ENCODE results near the gene STH. TPM values are rescaled to one million over a fixed set of nuclear protein-coding genes. Genes with fewer than 3 reads are reported as not detected.

STH gene
- total and polyA plus RNA-seq, 10 of the 15 experiments (the other 5 are each of a cell fraction or from before 2014, with no cell fraction given), result not detected

DNA sequence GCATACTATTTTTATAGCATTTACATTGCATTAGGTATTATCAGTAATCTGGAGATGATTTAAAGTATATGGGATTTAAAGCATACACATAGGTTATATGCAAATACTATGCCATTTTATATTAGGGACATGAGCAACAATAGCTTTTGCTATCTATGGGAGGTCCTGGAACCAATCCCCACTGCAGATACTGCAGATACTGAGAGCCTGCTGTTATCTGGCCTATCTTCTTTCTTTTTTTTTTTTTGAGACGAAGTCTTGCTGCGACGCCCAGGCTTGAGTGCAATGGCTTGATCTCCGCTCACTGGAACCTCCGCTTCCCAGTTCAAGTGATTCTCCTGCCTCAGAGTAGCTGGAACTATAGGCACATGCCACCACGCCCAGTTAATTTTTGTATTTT, 37.4 kb downstream of the STH start (continued):
- no peak for TF ChIP-seq BCL11A (IDR thresholded peaks at IDR 0.05; ENCODE audit: low read depth, low read length)
- no peak for TF ChIP-seq SMAD5 (IDR thresholded peaks at IDR 0.05; ENCODE audit: low read depth)

DNA sequence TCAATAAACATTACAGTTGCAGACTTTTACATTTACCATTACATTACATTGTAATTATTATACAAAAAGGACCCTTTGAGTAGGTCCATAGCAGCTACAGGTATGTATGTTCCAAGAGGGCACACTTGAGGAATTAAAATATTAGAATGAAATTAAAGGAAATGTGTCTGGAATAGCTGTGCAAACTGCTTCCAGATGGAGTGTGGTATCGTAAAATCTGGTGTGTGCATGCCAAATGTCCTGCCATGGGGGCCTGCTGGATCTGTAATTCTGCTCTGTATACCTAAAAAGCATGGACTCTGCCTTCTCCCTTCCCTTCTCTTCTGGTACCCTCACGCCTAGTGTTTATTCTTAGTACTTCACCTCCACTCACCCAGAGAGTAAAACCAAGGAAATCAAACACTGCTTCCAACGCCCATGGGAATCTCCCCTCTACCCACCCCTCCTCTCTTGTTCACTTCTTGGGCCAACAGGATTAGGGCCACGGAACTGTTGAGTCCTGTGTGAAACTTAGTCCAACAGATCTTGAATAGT, 38.7 kb downstream of the STH start:
- Histone ChIP-seq H3K4me3 (no peak overlapping the region), H2AFZ (ENCODE audit: control insufficient read depth, low read depth, low read length) (no peak overlapping the region), H3K4me2 (ENCODE audit: control insufficient read depth, insufficient read depth) (no peak overlapping the region), H3K9me3 (replicated peaks; ENCODE audit: control insufficient read depth, insufficient read depth, low read length) (no peaks in the 10 kb centered on the region), H3K9ac (ENCODE audit: control insufficient read depth, insufficient read depth, low read length) (no peak overlapping the region), H3K27me3 (replicated peaks in 1 of 2; ENCODE audit: control insufficient read depth in 2 of 2, insufficient read depth in 2 of 2, low read length in 1 of 2) (no peaks in the 10 kb centered on the region), H4K20me1 (ENCODE audit: control insufficient read depth, insufficient read depth) (no peaks in the 10 kb centered on the region), H3K27ac (ENCODE audit: control insufficient read depth, insufficient read depth) (no peak overlapping the region), H3K36me3 (ENCODE audit: control insufficient read depth in 2 of 2, insufficient read depth in 2 of 2, low read length in 1 of 2) (peaks cover 27 to 61% of the 10 kb centered on the region in 2 experiments), H3K79me2 (ENCODE audit: control insufficient read depth, insufficient read depth, low read length) (no peaks in the 10 kb centered on the region), H3K4me1 (ENCODE audit: control insufficient read depth, insufficient read depth, low read length) (peaks cover 15% of the 10 kb centered on the region)
- no TSS peak for BruUV-seq (replicated peaks)
- POLR2A ChIA-PET, result no interaction called here
- intact Hi-C loops (cut with micrococcal nuclease; ENCODE audit: unreplicated experiment), result no loop called here
- CTCF ChIA-PET, result interaction anchor here (1.9 kb wide), 1 partner anchor 149 kb away, joined by 8 read pairs; no protein-coding TSS in a partner anchor
- WGBS (ENCODE audit: insufficient coverage, insufficient replicate concordance, low lambda C conversion rate, missing lambda C conversion rate), result 86% methylated on average over 4 of the region's 4 CpGs
- RAD21 ChIA-PET (ENCODE audit: unreplicated experiment), result no interaction called here
- TF ChIP-seq, protein P1, sequence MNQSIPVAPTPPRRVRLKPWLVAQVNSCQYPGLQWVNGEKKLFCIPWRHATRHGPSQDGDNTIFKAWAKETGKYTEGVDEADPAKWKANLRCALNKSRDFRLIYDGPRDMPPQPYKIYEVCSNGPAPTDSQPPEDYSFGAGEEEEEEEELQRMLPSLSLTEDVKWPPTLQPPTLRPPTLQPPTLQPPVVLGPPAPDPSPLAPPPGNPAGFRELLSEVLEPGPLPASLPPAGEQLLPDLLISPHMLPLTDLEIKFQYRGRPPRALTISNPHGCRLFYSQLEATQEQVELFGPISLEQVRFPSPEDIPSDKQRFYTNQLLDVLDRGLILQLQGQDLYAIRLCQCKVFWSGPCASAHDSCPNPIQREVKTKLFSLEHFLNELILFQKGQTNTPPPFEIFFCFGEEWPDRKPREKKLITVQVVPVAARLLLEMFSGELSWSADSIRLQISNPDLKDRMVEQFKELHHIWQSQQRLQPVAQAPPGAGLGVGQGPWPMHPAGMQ (IDR thresholded peaks at IDR 0.05; ENCODE audit: borderline replicate concordance), result no peak
- ATAC-seq (no peak), FAIRE-seq (no peak), DNase-seq (ENCODE audit: low read depth, low spot score) (no peak)
- in situ Hi-C loops (cut with MboI), result no loop called here
- SMC1A ChIA-PET (ENCODE audit: uncharacterized antibody, unreplicated experiment), result interaction anchor here (2.5 kb wide), 1 partner anchor 175 kb away, joined by 9 read pairs; no protein-coding TSS in a partner anchor

DNA sequence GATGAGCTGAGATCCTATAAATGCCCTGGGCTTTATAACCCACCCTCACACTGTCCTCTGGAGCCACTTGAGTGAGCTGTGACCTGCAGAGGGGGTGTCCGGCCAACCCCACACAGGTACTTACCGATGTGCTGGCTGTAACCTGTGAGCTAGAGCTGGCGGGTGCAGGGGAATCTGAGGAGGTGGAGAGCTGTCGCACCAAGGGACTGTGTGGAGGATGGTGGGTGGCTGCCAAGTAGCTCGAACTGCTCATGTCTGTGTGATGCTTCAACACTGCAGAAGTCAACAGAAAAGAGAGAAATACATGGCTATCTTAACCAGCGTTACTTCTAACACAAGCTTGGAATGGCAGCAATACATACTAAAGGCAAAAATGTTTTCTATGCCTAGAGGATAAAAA, 39.4 kb downstream of the STH start:
- H2AFZ ChIP-seq (ENCODE audit: control insufficient read depth, low read depth, low read length), result no peak overlapping the region
- ChIA-PET CTCF (interaction anchor here (1.0 to 1.9 kb wide), 3 partner anchors 10 to 149 kb away, joined by 3 to 8 read pairs (median 3); no protein-coding TSS in a partner anchor), RAD21 (ENCODE audit: unreplicated experiment) (no interaction called here), POLR2A (interaction anchor here (0.7 kb wide), 1 partner anchor 154 kb away, joined by 3 read pairs; no protein-coding TSS in a partner anchor), SMC1A (ENCODE audit: uncharacterized antibody, unreplicated experiment) (interaction anchor here (0.8 to 2.5 kb wide), 3 partner anchors 9 to 175 kb away, joined by 3 to 9 read pairs (median 4); no protein-coding TSS in a partner anchor)
- H3K9ac ChIP-seq (ENCODE audit: control insufficient read depth, insufficient read depth, low read length), result no peak overlapping the region
- peaks cover 22 to 61% of the 10 kb centered on the region in 2 experiments for H3K36me3 ChIP-seq (ENCODE audit: control insufficient read depth in 2 of 2, insufficient read depth in 2 of 2, low read length in 1 of 2)
- in situ Hi-C loops (cut with MboI) (no loop called here), intact Hi-C loops (cut with micrococcal nuclease; ENCODE audit: unreplicated experiment) (no loop called here)
- H4K20me1 ChIP-seq (ENCODE audit: control insufficient read depth, insufficient read depth), result no peaks in the 10 kb centered on the region
- ATAC-seq (no peak), FAIRE-seq (no peak), DNase-seq (ENCODE audit: low read depth, low spot score) (no peak)
- H3K4me2 ChIP-seq (ENCODE audit: control insufficient read depth, insufficient read depth), result no peak overlapping the region
- H3K4me3 ChIP-seq, result no peak overlapping the region
- TF ChIP-seq MTA3 (IDR thresholded peaks at IDR 0.05; ENCODE audit: borderline replicate concordance, low read length) (no peak), ZBED1 (IDR thresholded peaks at IDR 0.05; ENCODE audit: borderline replicate concordance) (no peak), MTA2 (IDR thresholded peaks at IDR 0.05; ENCODE audit: low read depth) (no peak), KAT2A (conservative IDR thresholded peaks at IDR 0.05; ENCODE audit: control insufficient read depth, low read depth, low read length) (no peak), SUPT20H (IDR thresholded peaks at IDR 0.05; ENCODE audit: borderline replicate concordance, control insufficient read depth, low read depth, low read length) (no peak), RAD51 (IDR thresholded peaks at IDR 0.05) (no peak)
- H3K27ac ChIP-seq (ENCODE audit: control insufficient read depth, insufficient read depth), result no peak overlapping the region
- H3K4me1 ChIP-seq (ENCODE audit: control insufficient read depth, insufficient read depth, low read length), result peaks cover 15% of the 10 kb centered on the region
- H3K27me3 ChIP-seq (replicated peaks in 1 of 2; ENCODE audit: control insufficient read depth in 2 of 2, insufficient read depth in 2 of 2, low read length in 1 of 2), result no peaks in the 10 kb centered on the region
- WGBS (ENCODE audit: insufficient coverage, insufficient replicate concordance, low lambda C conversion rate, missing lambda C conversion rate), result 89% methylated on average over 6 of the region's 6 CpGs
- BruUV-seq (replicated peaks), result no TSS peak
- H3K9me3 ChIP-seq (replicated peaks; ENCODE audit: control insufficient read depth, insufficient read depth, low read length), result no peaks in the 10 kb centered on the region
- H3K79me2 ChIP-seq (ENCODE audit: control insufficient read depth, insufficient read depth, low read length), result no peaks in the 10 kb centered on the region

All from GM12878 (cell line).